ENCODE results near the gene ZSCAN21. TPM values are rescaled to one million over a fixed set of nuclear protein-coding genes. Genes with fewer than 3 reads are reported as not detected.
"Not testable (repeated sequence)": the region's sequence is repeated elsewhere in the genome, so short reads cannot be mapped to it uniquely, and the experiment has no call there.

Gene ZSCAN21
- polyA plus RNA-seq (ENCODE audit: insufficient read length) = 24.7 TPM
- long read RNA-seq, donor 1, partial matches to known transcripts = 8 of 12 reads
- long read RNA-seq, donor 1, other reads (novel, unspliced or antisense) = 0 of 12 reads
- long read RNA-seq, donor 2, partial matches to known transcripts = 0 of 13 reads
- long read RNA-seq, donor 2, other reads (novel, unspliced or antisense) = 10 of 13 reads
- long read RNA-seq, donor 3, partial matches to known transcripts = 0 of 3 reads
- long read RNA-seq, donor 3, other reads (novel, unspliced or antisense) = 0 of 3 reads
- long read RNA-seq, donor 4 = 0 reads
- long read RNA-seq, donor 5, transcript ZSCAN21-201 (4 exons, 2,005 nt) = major isoform, 6 of 23 reads
- long read RNA-seq, donor 5, partial matches to known transcripts = 0 of 23 reads
- long read RNA-seq, donor 5, other reads (novel, unspliced or antisense) = 16 of 23 reads
- long read RNA-seq, donor 6, partial matches to known transcripts = 0 of 24 reads
- long read RNA-seq, donor 6, other reads (novel, unspliced or antisense) = 19 of 24 reads
- long read RNA-seq, donor 7, transcript ZSCAN21-201 (4 exons, 2,005 nt) = major isoform, 5 of 28 reads
- long read RNA-seq, donor 7, partial matches to known transcripts = 17 of 28 reads
- long read RNA-seq, donor 7, other reads (novel, unspliced or antisense) = 6 of 28 reads
- long read RNA-seq, donor 8, partial matches to known transcripts = 0 of 4 reads
- long read RNA-seq, donor 8, other reads (novel, unspliced or antisense) = 0 of 4 reads

GRCh38 chr7:100049441-100050291, at the start of gene ZSCAN21:
ZSCAN21 (plus strand) TSS chr7:100049774; CDS start chr7:100057007, 7,233 bp downstream.
- DNase-seq = peak; percentile 83

GRCh38 chr7:100000239-100000638, 49.3 kb upstream of the ZSCAN21 start:
- DNase-seq = no peak

GRCh38 chr7:100003711-100004661, 45.6 kb upstream of the ZSCAN21 start:
- no peak for DNase-seq

GRCh38 chr7:100007887-100008286, 41.7 kb upstream of the ZSCAN21 start:
- DNase-seq = no peak

GRCh38 chr7:100008525-100008924, 41.0 kb upstream of the ZSCAN21 start:
- no peak for DNase-seq

- not testable (repeated sequence) for DNase-seq
These were observed 39.6 kb upstream of the ZSCAN21 start for GRCh38 chr7:100009952-100010351.

GRCh38 chr7:100010901-100011300, 38.7 kb upstream of the ZSCAN21 start:
- DNase-seq = no peak

GRCh38 chr7:100011516-100011915, 38.1 kb upstream of the ZSCAN21 start:
- DNase-seq = no peak

- not testable (repeated sequence) for DNase-seq
These were observed 36.9 kb upstream of the ZSCAN21 start for GRCh38 chr7:100012385-100013327.

GRCh38 chr7:100013328-100013676, 36.3 kb upstream of the ZSCAN21 start:
- no peak for DNase-seq

GRCh38 chr7:100015232-100016214, 34.1 kb upstream of the ZSCAN21 start, which contains the start of gene ZKSCAN1:
ZKSCAN1 (plus strand) TSS chr7:100015596; CDS start chr7:100023507, 7,911 bp downstream.
- DNase-seq = peak; percentile 90

- DNase-seq = peak; percentile 10
These were observed 33.2 kb upstream of the ZSCAN21 start for GRCh38 chr7:100016215-100016901.

- DNase-seq = no peak
These were observed 32.3 kb upstream of the ZSCAN21 start for GRCh38 chr7:100017300-100017699.

GRCh38 chr7:100017875-100018274, 31.7 kb upstream of the ZSCAN21 start:
- no peak for DNase-seq

GRCh38 chr7:100019908-100020307, 29.7 kb upstream of the ZSCAN21 start:
- DNase-seq = no peak

- no peak for DNase-seq
These were observed 28.3 kb upstream of the ZSCAN21 start for GRCh38 chr7:100021297-100021696.

- no peak for DNase-seq
These were observed 27.0 kb upstream of the ZSCAN21 start for GRCh38 chr7:100022621-100023020.

- DNase-seq = no peak
These were observed 26.0 kb upstream of the ZSCAN21 start for GRCh38 chr7:100023526-100023925.

Data from left kidney (tissue), 8 donors.